ENCODE data around the gene KLF12. TPM values are rescaled to one million over a fixed set of nuclear protein-coding genes. Genes with fewer than 3 reads are reported as not detected.

The KLF12 gene
- total and polyA plus RNA-seq, 7 donors, result 0.46 to 16.1 (median 12.2) TPM

DNA sequence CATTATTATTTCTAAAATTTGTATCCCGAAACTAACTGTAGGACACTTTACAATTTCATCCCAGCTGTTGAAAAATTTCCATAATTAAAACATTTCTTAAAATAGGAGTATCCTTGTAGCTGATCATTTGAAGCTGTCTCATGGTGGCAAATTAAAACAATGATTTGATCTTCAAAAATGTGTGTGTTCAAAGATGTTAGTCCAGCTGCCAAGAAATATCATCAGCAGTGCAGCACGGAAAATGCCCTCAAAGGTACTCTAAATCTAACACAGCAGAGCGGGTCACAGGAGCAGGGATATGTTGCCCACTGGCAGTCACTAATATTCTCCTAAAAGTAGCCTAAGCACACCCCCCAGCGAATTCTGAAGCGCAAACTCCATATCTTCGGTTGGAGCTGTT lies 31.0 kb downstream of the KLF12 start:
- TF ChIP-seq POLR2AphosphoS5 (IDR thresholded peaks at IDR 0.05) (no peak), EP300 (IDR thresholded peaks at IDR 0.05) (no peak), POLR2A (IDR thresholded peaks at IDR 0.05) (no peak)
- TF ChIP-seq, protein P1, sequence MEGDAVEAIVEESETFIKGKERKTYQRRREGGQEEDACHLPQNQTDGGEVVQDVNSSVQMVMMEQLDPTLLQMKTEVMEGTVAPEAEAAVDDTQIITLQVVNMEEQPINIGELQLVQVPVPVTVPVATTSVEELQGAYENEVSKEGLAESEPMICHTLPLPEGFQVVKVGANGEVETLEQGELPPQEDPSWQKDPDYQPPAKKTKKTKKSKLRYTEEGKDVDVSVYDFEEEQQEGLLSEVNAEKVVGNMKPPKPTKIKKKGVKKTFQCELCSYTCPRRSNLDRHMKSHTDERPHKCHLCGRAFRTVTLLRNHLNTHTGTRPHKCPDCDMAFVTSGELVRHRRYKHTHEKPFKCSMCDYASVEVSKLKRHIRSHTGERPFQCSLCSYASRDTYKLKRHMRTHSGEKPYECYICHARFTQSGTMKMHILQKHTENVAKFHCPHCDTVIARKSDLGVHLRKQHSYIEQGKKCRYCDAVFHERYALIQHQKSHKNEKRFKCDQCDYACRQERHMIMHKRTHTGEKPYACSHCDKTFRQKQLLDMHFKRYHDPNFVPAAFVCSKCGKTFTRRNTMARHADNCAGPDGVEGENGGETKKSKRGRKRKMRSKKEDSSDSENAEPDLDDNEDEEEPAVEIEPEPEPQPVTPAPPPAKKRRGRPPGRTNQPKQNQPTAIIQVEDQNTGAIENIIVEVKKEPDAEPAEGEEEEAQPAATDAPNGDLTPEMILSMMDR (IDR thresholded peaks at IDR 0.05), result no peak
- WGBS, 2 donors, result 86 to 97% methylated on average over 6 of the region's 6 CpGs

DNA sequence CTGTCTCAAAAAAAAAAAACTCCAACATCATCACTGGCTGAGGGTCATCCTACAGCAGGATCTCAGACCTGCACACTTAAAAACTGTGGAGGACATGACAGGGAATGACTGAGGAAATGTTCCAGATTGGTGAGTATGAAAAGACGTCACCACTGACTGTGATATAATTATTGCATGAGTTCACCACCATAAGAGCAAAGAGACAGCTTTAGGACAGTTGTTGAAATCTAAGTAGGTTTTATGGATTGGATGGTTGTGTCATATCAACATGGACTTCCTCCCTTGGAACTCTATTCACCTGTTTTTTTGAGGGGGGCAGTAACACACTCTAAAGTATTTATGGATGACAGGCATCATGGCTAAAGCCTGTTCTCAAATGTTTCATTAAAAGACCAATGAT lies 31.5 kb downstream of the KLF12 start:
- DNase-seq, result no peak
- WGBS, 2 donors, result 94 to 97% methylated on average over 1 of the region's 1 CpG
- intact Hi-C loops (cut with DNase I), result no loop called here
- peaks cover 0 to 18% (median 13%) of the 10 kb centered on the region in 4 donors for H3K4me1 ChIP-seq
- H3K9me3 ChIP-seq, result no peaks in the 10 kb centered on the region
- H3K36me3 ChIP-seq, result no peaks in the 10 kb centered on the region
- H3K27ac ChIP-seq, result no peak overlapping the region
- TF ChIP-seq EP300 (IDR thresholded peaks at IDR 0.05), result no peak
- TF ChIP-seq, protein P1 (IDR thresholded peaks at IDR 0.05), result no peak
- no peak for TF ChIP-seq POLR2AphosphoS5 (IDR thresholded peaks at IDR 0.05)
- H3K27me3 ChIP-seq, result no peaks in the 10 kb centered on the region
- H3K4me3 ChIP-seq, result no peak overlapping the region

More for the DNA sequence above, 31.0 kb downstream of the KLF12 start:
- Histone ChIP-seq H3K27ac (no peak overlapping the region), H3K4me1 (peaks cover 0 to 18% (median 13%) of the 10 kb centered on the region in 4 donors), H3K9me3 (no peaks in the 10 kb centered on the region), H3K36me3 (no peaks in the 10 kb centered on the region), H3K27me3 (no peaks in the 10 kb centered on the region), H3K4me3 (no peak overlapping the region)
- intact Hi-C loops (cut with DNase I), result no loop called here
- DNase-seq, result no peak

DNA sequence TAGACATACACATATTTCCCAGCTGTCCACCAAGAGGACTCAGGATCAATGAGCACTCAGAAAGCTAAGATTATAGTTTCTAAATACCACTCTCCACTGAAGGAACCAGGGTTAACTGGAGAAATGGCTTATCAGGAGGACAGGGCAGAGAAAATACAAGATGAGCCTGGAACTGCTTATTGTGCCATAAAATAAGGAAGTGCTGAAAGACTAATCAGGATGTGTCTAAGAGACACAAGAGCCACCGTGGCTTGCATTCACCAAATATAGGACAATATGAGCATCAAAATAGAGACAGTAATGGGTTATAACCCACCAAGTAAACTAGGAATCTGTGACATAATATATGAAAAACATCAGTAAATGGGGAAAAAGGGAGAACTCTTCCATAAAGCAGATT lies 32.8 kb downstream of the KLF12 start:
- no peaks in the 10 kb centered on the region for H3K36me3 ChIP-seq
- no peak for DNase-seq
- no peak overlapping the region for H3K27ac ChIP-seq
- no peak overlapping the region for H3K4me3 ChIP-seq
- no peaks in the 10 kb centered on the region for H3K9me3 ChIP-seq
- TF ChIP-seq, protein P1 (IDR thresholded peaks at IDR 0.05), result no peak
- TF ChIP-seq EP300 (IDR thresholded peaks at IDR 0.05) (no peak), POLR2AphosphoS5 (IDR thresholded peaks at IDR 0.05) (no peak), POLR2A (IDR thresholded peaks at IDR 0.05) (no peak)
- peaks cover 0 to 24% (median 14%) of the 10 kb centered on the region in 4 donors for H3K4me1 ChIP-seq
- H3K27me3 ChIP-seq, result no peaks in the 10 kb centered on the region
- intact Hi-C loops (cut with DNase I), result no loop called here
- WGBS, 2 donors, result 65 to 82% methylated on average over 1 of the region's 1 CpG

DNA sequence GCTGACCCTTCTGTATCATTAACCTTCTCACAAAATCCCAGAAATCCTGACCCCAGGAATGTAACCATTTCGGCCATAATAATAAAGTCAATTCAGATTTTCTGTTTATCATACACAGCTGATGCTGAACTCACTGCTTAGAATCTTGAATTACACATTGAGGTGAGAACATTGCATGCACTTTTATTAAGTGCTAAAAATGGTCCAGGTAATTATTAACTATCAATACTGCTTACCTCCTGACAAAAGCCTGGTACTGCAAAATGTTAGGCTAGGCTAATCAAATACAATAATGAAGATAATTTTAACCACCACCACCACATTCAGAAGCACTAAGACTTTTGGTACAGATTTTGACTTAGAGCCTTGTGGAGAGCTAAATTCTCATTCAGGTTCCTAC lies 36.1 kb downstream of the KLF12 start:
- intact Hi-C loops (cut with DNase I), result no loop called here
- H3K4me3 ChIP-seq, result no peak overlapping the region
- H3K4me1 ChIP-seq, result peaks cover 0 to 15% (median 5%) of the 10 kb centered on the region in 4 donors
- DNase-seq, result no peak
- no peaks in the 10 kb centered on the region for H3K9me3 ChIP-seq
- H3K36me3 ChIP-seq, result no peaks in the 10 kb centered on the region
- no peak for TF ChIP-seq EP300 (IDR thresholded peaks at IDR 0.05)
- no peak for TF ChIP-seq POLR2AphosphoS5 (IDR thresholded peaks at IDR 0.05)
- TF ChIP-seq, protein P1 (IDR thresholded peaks at IDR 0.05), result no peak
- no peak for TF ChIP-seq POLR2A (IDR thresholded peaks at IDR 0.05)
- WGBS, 2 donors, result 94 to 96% methylated on average over 1 of the region's 1 CpG
- H3K27me3 ChIP-seq, result no peaks in the 10 kb centered on the region
- H3K27ac ChIP-seq, result no peak overlapping the region

DNA sequence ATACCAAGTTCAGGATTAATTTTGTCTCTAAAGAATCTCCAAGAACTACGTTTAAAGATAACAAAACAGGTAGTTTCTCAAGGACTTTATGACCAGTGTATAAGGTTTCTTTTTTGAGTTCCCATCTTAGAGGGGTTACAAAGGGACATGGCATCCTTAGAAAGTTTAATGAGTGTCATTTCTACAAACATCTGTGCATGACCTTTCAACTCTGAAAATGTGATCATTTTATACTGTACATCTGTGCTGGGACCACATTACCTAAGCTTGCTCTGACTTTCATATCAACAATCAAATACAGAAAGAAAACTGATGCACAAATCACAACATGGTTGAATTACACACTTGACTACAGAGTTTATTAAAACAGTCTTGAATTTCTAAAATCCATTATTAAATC lies 37.1 kb downstream of the KLF12 start:
- H3K27me3 ChIP-seq, result no peaks in the 10 kb centered on the region
- TF ChIP-seq POLR2AphosphoS5 (IDR thresholded peaks at IDR 0.05) (no peak), POLR2A (IDR thresholded peaks at IDR 0.05) (no peak), EP300 (IDR thresholded peaks at IDR 0.05) (no peak)
- TF ChIP-seq, protein P1 (IDR thresholded peaks at IDR 0.05), result no peak
- no peak overlapping the region for H3K27ac ChIP-seq
- WGBS, 2 donors, result 58 to 72% methylated on average over 1 of the region's 1 CpG
- H3K36me3 ChIP-seq, result no peaks in the 10 kb centered on the region
- no peak for DNase-seq
- no peak overlapping the region for H3K4me3 ChIP-seq
- intact Hi-C loops (cut with DNase I), result no loop called here
- peaks cover 0 to 18% (median 5%) of the 10 kb centered on the region in 4 donors for H3K4me1 ChIP-seq
- no peaks in the 10 kb centered on the region for H3K9me3 ChIP-seq
